Ishikawa (cell line): ENCODE results near the gene CCR6.

ENCODE experiments used
- CEBPB ChIP-seq: IDR thresholded peaks from 2 replicates; pipeline ENCODE4 v1.6.1; 2012
- EGR1 ChIP-seq: IDR thresholded peaks from 2 replicates; pipeline ENCODE4 v1.6.1; 2012
- EP300 ChIP-seq: IDR thresholded peaks from 2 replicates; pipeline ENCODE4 v1.6.1; 2012; ENCODE audit warnings: borderline replicate concordance
- FOXM1 ChIP-seq: IDR thresholded peaks from 2 replicates; pipeline ENCODE4 v1.6.1; 2012; ENCODE audit warnings: low read depth, borderline replicate concordance
- RAD21 ChIP-seq: IDR thresholded peaks from 2 replicates; pipeline ENCODE4 v1.6.1; 2012; ENCODE audit warnings: low read depth
- REST ChIP-seq: IDR thresholded peaks from 2 replicates; pipeline ENCODE4 v1.6.1; 2012; ENCODE audit warnings: low read depth, mild to moderate bottlenecking
- TAF1 ChIP-seq: IDR thresholded peaks from 2 replicates; pipeline ENCODE4 v1.6.1; 2012; ENCODE audit warnings: low read depth, mild to moderate bottlenecking
- TCF12 ChIP-seq: IDR thresholded peaks from 2 replicates; pipeline ENCODE4 v1.6.1; 2012; ENCODE audit warnings: low read depth
- USF1 ChIP-seq: IDR thresholded peaks from 2 replicates; pipeline ENCODE4 v1.6.1; 2012
- YY1 ChIP-seq: IDR thresholded peaks from 2 replicates; pipeline ENCODE4 v1.6.1; 2012; ENCODE audit warnings: low read depth
- ZBTB7A ChIP-seq: IDR thresholded peaks from 2 replicates; pipeline ENCODE4 v1.6.1; 2012; ENCODE audit warnings: low read depth
- TF ChIP-seq, protein P1 (sequence below): IDR thresholded peaks from 2 replicates; pipeline ENCODE4 v1.6.1; 2012

DNA sequence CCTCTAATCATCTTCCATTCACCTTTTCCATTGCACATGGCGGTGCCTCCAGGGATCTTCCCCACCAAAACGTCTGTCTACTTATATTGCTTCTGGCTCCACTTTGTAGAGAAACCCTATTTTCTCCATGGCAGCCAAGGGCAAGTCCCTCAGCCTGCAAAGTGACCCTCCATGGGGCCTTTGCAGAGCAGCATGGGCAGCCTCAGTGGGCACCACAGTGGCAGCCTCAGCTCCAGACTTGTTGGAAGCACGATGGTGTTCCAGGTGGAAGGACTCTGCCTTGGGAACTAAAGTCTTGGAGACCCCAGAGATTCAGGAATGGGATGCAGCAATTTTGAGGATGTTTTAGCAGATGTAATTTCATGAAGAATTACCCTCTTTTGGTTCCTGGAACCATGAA lies 18.5 kb upstream of the CCR6 start:
- TF ChIP-seq CEBPB = no peak
- TF ChIP-seq USF1 = no peak
- no peak for TF ChIP-seq ZBTB7A
- TF ChIP-seq EP300 = no peak
- no peak for TF ChIP-seq REST
- no peak for TF ChIP-seq FOXM1
- TF ChIP-seq RAD21 = no peak
- TF ChIP-seq, protein P1, sequence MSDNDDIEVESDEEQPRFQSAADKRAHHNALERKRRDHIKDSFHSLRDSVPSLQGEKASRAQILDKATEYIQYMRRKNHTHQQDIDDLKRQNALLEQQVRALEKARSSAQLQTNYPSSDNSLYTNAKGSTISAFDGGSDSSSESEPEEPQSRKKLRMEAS = no peak
- no peak for TF ChIP-seq TAF1
- TF ChIP-seq TCF12 = no peak
- no peak for TF ChIP-seq YY1
- TF ChIP-seq EGR1 = no peak
